GM23248 (cell line): ENCODE results near the gene SUDS3. TPM values are rescaled to one million over a fixed set of nuclear protein-coding genes. Genes with fewer than 3 reads are reported as not detected.

Source experiments
- DNase-seq: peaks from one replicate; pipeline ENCODE4 v3.0.0-alpha.2; 2015
- H2AFZ ChIP-seq: fragments of 200-600 bp; sonication (generic); 2 replicates; pipeline ENCODE4 v1.6.1; 2016; ENCODE audit warnings: antibody characterized with exemption
- H3F3A ChIP-seq: fragments of 200-600 bp; sonication (generic); 2 replicates; pipeline ENCODE4 v1.6.1; 2016; ENCODE audit warnings: mild to moderate bottlenecking, antibody characterized with exemption, mixed run types; ENCODE audit not compliant: insufficient read depth
- H3K27ac ChIP-seq: fragments of 200-600 bp; sonication (generic); 2 replicates; pipeline ENCODE4 v1.5.1; 2016; ENCODE audit warnings: mild to moderate bottlenecking
- H3K27me3 ChIP-seq: fragments of 200-600 bp; sonication (generic); replicated peaks from 2 replicates; pipeline ENCODE4 v1.6.1; 2016; ENCODE audit warnings: mild to moderate bottlenecking; ENCODE audit not compliant: insufficient read depth
- H3K36me3 ChIP-seq: fragments of 200-600 bp; sonication (generic); 2 replicates; pipeline ENCODE4 v1.6.1; 2016; ENCODE audit warnings: low read depth, mild to moderate bottlenecking
- H3K4me1 ChIP-seq: fragments of 200-600 bp; sonication (generic); 2 replicates; pipeline ENCODE4 v1.6.1; 2016; ENCODE audit warnings: mild to moderate bottlenecking; ENCODE audit not compliant: insufficient read depth
- H3K4me2 ChIP-seq: fragments of 200-600 bp; sonication (generic); one replicate; pipeline ENCODE4 v1.6.1; 2016; ENCODE audit warnings: mild to moderate bottlenecking; ENCODE audit not compliant: unreplicated experiment
- H3K4me3 ChIP-seq: fragments of 200-600 bp; sonication (generic); 2 replicates; pipeline ENCODE4 v1.5.1; 2016; ENCODE audit warnings: mild to moderate bottlenecking
- H3K79me2 ChIP-seq: fragments of 200-600 bp; sonication (generic); 2 replicates; pipeline ENCODE4 v1.6.1; 2016; ENCODE audit warnings: mild to moderate bottlenecking; ENCODE audit not compliant: insufficient read depth
- H3K9ac ChIP-seq: fragments of 200-600 bp; sonication (generic); 2 replicates; pipeline ENCODE4 v1.6.1; 2016; ENCODE audit warnings: mild to moderate bottlenecking
- H3K9me2 ChIP-seq: fragments of 200-600 bp; sonication (generic); 2 replicates; pipeline ENCODE4 v1.6.1; 2016; ENCODE audit warnings: mixed run types, mild to moderate bottlenecking, moderate library complexity; ENCODE audit not compliant: insufficient read depth
- H3K9me3 ChIP-seq: fragments of 200-600 bp; sonication (generic); one replicate; pipeline ENCODE4 v1.6.1; 2017; ENCODE audit warnings: low read depth
- H4K20me1 ChIP-seq: fragments of 200-600 bp; sonication (generic); 2 replicates; pipeline ENCODE4 v1.6.0; 2016; ENCODE audit not compliant: insufficient read depth
- EZH2 ChIP-seq: fragments of 200-600 bp; sonication (generic); IDR thresholded peaks from 2 replicates; pipeline ENCODE4 v1.6.1; 2018; ENCODE audit warnings: antibody characterized with exemption, mild to moderate bottlenecking; ENCODE audit not compliant: insufficient read depth, poor library complexity, severe bottlenecking
- EZH2phosphoT487 ChIP-seq: fragments of 200-600 bp; sonication (generic); IDR thresholded peaks from 2 replicates; pipeline ENCODE4 v1.6.1; 2018; ENCODE audit warnings: antibody characterized with exemption, moderate library complexity, mild to moderate bottlenecking, low read depth; ENCODE audit not compliant: insufficient read depth
- WGBS, 2 experiments: methylation state at CpG; one replicate each; pipeline ENCODE4 v1.1.6; 2015 to 2017; ENCODE audit warnings: low lambda C conversion rate in 2 of 2, low coverage in 1 of 2; ENCODE audit errors: missing lambda C conversion rate in 2 of 2; 5-methylcytosine and 5-hydroxymethylcytosine counted together
- in situ Hi-C: fragments of 300-500 bp; cut with MboI; formaldehyde crosslinking; loops from 2 replicates; pipeline ENCODE4 v1.15.0; 2020
- polyA plus RNA-seq: library from polyadenylated mRNA; unstranded; fragments of >200 nt; fragmentation: Nextera tagmentation; extraction: Ambion mirVana; gene quantifications from 2 replicates; pipeline ENCODE4 v1.2.1, GENCODE V29; 2016
- total RNA-seq: library from RNA; depleted of rRNA; stranded (reverse); fragments of >200 nt; shearing (Covaris generic); gene quantifications from 2 replicates; pipeline ENCODE4 v1.2.3, GENCODE V29; 2014

Gene SUDS3
- total and polyA plus RNA-seq, 2 experiments from 2014 or later = 17.6 to 27.1 TPM

- Histone ChIP-seq H2AFZ (no peak overlapping the region), H3K4me3 (no peak overlapping the region), H3K4me2 (no peak overlapping the region), H3K36me3 (peaks cover 30% of the 10 kb centered on the region; the same call in 1 of the 2 replicates), H3K27ac (no peak overlapping the region), H4K20me1 (no peaks in the 10 kb centered on the region), H3K9me2 (no peaks in the 10 kb centered on the region), H3K9me3 (no peaks in the 10 kb centered on the region), H3K27me3 (no peaks in the 10 kb centered on the region), H3K9ac (no peak overlapping the region), H3K4me1 (no peaks in the 10 kb centered on the region; the same call in 1 of the 2 replicates), H3K79me2 (no peaks in the 10 kb centered on the region), H3F3A (no peaks in the 10 kb centered on the region)
- in situ Hi-C loops = no loop called here
- WGBS, 2 experiments = 100% methylated on average over 3 of the region's 3 CpGs
- DNase-seq = no peak
- TF ChIP-seq EZH2 (no peak), EZH2phosphoT487 (no peak)
Observed at GRCh38 chr12:118417942-118418341, 41.6 kb downstream of the SUDS3 start.

- Histone ChIP-seq H4K20me1 (no peaks in the 10 kb centered on the region), H3K79me2 (no peaks in the 10 kb centered on the region), H3K4me1 (no peaks in the 10 kb centered on the region; the same call in 1 of the 2 replicates), H3K4me3 (no peak overlapping the region), H3K4me2 (no peak overlapping the region), H3K9me2 (no peaks in the 10 kb centered on the region), H2AFZ (no peak overlapping the region), H3K27me3 (no peaks in the 10 kb centered on the region), H3F3A (no peaks in the 10 kb centered on the region), H3K9ac (no peak overlapping the region), H3K9me3 (no peaks in the 10 kb centered on the region), H3K27ac (no peak overlapping the region), H3K36me3 (peaks cover 30% of the 10 kb centered on the region; the same call in 1 of the 2 replicates)
- 48 to 55% methylated on average over 1 of the region's 1 CpG for WGBS, 2 experiments
- TF ChIP-seq EZH2 = no peak
- TF ChIP-seq EZH2phosphoT487 = no peak
- DNase-seq = peak; percentile 34
- in situ Hi-C loops = no loop called here
Observed at GRCh38 chr12:118418385-118419057, 42.2 kb downstream of the SUDS3 start.

- Histone ChIP-seq H3K36me3 (peaks cover 16% of the 10 kb centered on the region; the same call in 1 of the 2 replicates), H3K4me2 (no peak overlapping the region), H3K27me3 (no peaks in the 10 kb centered on the region), H3K9me2 (no peaks in the 10 kb centered on the region), H3K9me3 (no peaks in the 10 kb centered on the region), H3K27ac (no peak overlapping the region), H2AFZ (no peak overlapping the region), H3K79me2 (no peaks in the 10 kb centered on the region), H4K20me1 (no peaks in the 10 kb centered on the region), H3K4me3 (no peak overlapping the region), H3K4me1 (no peaks in the 10 kb centered on the region; the same call in 1 of the 2 replicates), H3K9ac (no peak overlapping the region), H3F3A (no peaks in the 10 kb centered on the region)
- in situ Hi-C loops = no loop called here
- WGBS, 2 experiments = 81 to 87% methylated on average over 3 of the region's 3 CpGs
- no peak for DNase-seq
- TF ChIP-seq EZH2 (no peak), EZH2phosphoT487 (no peak)
Observed at GRCh38 chr12:118420673-118421072, 44.3 kb downstream of the SUDS3 start.

- WGBS, 2 experiments = 79 to 85% methylated on average over 7 of the region's 7 CpGs
- Histone ChIP-seq H3K27ac (no peak overlapping the region), H3K9ac (no peak overlapping the region), H3K4me2 (no peak overlapping the region), H3K4me1 (no peaks in the 10 kb centered on the region), H3F3A (no peaks in the 10 kb centered on the region), H4K20me1 (no peaks in the 10 kb centered on the region), H2AFZ (no peak overlapping the region), H3K27me3 (no peaks in the 10 kb centered on the region), H3K79me2 (no peaks in the 10 kb centered on the region), H3K9me3 (no peaks in the 10 kb centered on the region), H3K36me3 (no peaks in the 10 kb centered on the region), H3K4me3 (no peak overlapping the region), H3K9me2 (no peaks in the 10 kb centered on the region)
- in situ Hi-C loops = no loop called here
- TF ChIP-seq EZH2 (no peak), EZH2phosphoT487 (no peak)
- DNase-seq = no peak
Observed at GRCh38 chr12:118424884-118425283, 48.5 kb downstream of the SUDS3 start.

- in situ Hi-C loops = no loop called here
- no peak overlapping the region for H3K27ac ChIP-seq
- no peaks in the 10 kb centered on the region for H3K27me3 ChIP-seq
- no peak for DNase-seq
- no peaks in the 10 kb centered on the region for H3K9me3 ChIP-seq
- H3K4me1 ChIP-seq = no peaks in the 10 kb centered on the region
- TF ChIP-seq EZH2phosphoT487 (no peak), EZH2 (no peak)
- no peaks in the 10 kb centered on the region for H3F3A ChIP-seq
- no peaks in the 10 kb centered on the region for H3K79me2 ChIP-seq
- WGBS, 2 experiments = 18 to 22% methylated on average over 4 of the region's 4 CpGs
- no peak overlapping the region for H2AFZ ChIP-seq
- no peak overlapping the region for H3K9ac ChIP-seq
- no peaks in the 10 kb centered on the region for H4K20me1 ChIP-seq
- no peak overlapping the region for H3K4me3 ChIP-seq
- H3K4me2 ChIP-seq = no peak overlapping the region
- H3K36me3 ChIP-seq = no peaks in the 10 kb centered on the region
- H3K9me2 ChIP-seq = no peaks in the 10 kb centered on the region
Observed at GRCh38 chr12:118425364-118425763, 49.0 kb downstream of the SUDS3 start.
